ENCODE measurements around the gene OARD1. TPM values are rescaled to one million over a fixed set of nuclear protein-coding genes. Genes with fewer than 3 reads are reported as not detected.

The OARD1 gene
- total RNA-seq, 2 donors from 2014 or later: 23.7 to 30.1 TPM

Other genes with a start within 250 kb of the OARD1 start
- gene UNC5CL, start 33.1 kb downstream of the OARD1 start, total RNA-seq: 1 to 10 TPM; 2.2 to 6.6 TPM
- not detected for gene TSPO2, start 29.9 kb downstream of the OARD1 start, total RNA-seq
- not detected for gene APOBEC2, start 19.2 kb downstream of the OARD1 start, total RNA-seq
- gene NFYA, start 618 bp upstream of the OARD1 start, total RNA-seq: 10 to 100 TPM; 19.1 to 19.9 TPM
- gene TREML1, start 82.0 kb upstream of the OARD1 start, total RNA-seq: not detected
- gene TREM2, start 90.8 kb upstream of the OARD1 start, total RNA-seq: 1 to 10 TPM in 1 of 2 donors, under 1 TPM in 1; 0.27 to 2.9 TPM
- under 1 TPM in 1 of 2 donors, not detected in 1; 0.17 TPM for gene TREML2, start 128.8 kb upstream of the OARD1 start, total RNA-seq
- gene TREML4, start 156.0 kb upstream of the OARD1 start, total RNA-seq: not detected
- gene TREM1, start 214.3 kb upstream of the OARD1 start, total RNA-seq: under 1 TPM in 1 of 2 donors, not detected in 1; 0.24 TPM

Data from left colon (tissue), 2 donors.